CD4-positive, alpha-beta T cell treated with Interleukin-4 for 4 hours (primary cell): Measurements from ENCODE around the gene FAM174C.

Source experiments
- DNase-seq: peaks from one replicate; pipeline ENCODE4 v3.0.0-alpha.2; 2020

Gene FAM174C

GRCh38 chr19:1251330-1252220, 23.8 kb upstream of the FAM174C start:
- DNase-seq = no peak

GRCh38 chr19:1252221-1252820, 23.0 kb upstream of the FAM174C start:
- peak; percentile 82 for DNase-seq

DNA sequence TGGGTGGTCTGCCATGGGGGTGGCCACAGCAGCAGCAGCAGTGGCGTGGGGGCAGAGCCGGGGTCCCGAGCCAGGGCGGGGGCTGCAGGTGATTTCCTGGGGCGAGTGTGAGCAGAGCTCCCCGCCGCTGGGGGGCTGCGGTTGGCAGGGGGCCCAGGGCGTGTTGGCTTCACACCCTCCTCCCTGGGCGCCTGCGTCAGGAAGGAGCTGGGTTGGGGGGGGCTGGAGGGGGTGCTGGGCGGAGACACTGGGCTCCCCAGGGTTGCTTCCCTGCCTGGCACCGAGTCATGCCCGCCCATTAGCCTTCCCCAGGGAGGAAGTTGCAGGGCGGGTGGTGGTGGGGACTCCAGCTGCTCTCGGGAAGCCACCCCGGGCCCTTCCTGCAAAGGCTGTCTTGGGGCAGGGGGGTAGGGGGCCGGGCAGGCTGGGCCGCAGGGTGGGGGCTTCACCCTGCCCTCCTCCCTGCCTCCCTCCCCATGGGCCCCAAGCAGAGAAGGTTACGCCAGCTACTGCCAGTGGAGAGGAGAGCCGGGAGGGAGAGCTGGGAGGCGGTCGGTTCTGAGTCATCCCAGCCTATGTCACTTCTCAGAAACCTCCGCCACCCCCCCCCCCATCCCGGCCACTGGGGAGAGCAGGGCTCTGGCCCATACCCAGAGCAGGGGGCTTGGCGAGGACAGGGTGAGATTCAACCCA, 22.4 kb upstream of the FAM174C start:
- peak; percentile 86 for DNase-seq

DNA sequence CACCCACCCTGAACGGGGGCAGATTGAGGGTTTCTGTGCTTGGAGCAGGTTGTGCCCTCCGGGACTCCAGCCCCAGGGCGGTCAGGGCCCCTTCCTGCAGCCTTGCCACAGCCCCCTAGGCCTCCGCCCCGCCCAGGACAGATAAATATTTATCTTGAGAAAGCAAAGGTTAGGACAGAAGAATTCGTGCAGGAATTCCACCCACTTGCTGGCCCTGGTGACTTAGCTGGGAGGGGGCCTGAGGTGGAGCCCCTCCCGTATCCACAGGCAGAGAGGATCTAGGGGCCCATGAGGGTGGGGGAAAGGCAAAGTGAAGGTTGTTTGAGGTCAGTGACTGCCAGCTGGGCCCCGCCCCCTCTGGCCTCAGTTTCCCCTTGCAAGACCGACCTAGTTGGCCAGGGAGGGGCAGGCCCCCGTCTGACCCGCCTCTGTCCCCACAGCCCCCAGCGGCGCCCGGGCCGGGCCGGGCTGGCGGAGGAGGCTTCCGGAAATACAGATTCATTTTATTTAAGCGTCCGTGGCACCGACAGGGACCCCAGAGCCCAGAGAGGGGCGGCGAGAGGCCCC, 21.7 kb upstream of the FAM174C start:
- no peak for DNase-seq

DNA sequence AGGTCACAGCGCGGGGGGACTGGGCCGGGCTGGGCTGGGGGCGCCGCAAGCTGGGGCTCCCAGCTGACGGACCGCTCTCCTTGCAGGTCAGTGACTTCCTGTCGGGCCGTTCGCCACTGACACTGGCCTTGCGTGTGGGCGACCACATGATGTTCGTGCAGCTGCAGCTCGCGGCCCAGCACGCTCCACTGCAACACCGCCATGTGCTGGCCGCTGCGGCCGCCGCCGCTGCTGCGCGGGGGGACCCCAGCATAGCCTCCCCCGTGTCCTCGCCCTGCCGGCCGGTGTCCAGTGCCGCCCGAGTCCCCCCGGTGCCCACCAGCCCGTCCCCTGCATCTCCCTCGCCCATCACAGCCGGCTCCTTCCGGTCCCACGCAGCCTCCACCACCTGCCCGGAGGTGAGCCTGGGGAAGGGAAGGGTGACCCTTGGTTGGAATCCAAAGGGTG, 21.2 kb upstream of the FAM174C start:
- DNase-seq = no peak

DNA sequence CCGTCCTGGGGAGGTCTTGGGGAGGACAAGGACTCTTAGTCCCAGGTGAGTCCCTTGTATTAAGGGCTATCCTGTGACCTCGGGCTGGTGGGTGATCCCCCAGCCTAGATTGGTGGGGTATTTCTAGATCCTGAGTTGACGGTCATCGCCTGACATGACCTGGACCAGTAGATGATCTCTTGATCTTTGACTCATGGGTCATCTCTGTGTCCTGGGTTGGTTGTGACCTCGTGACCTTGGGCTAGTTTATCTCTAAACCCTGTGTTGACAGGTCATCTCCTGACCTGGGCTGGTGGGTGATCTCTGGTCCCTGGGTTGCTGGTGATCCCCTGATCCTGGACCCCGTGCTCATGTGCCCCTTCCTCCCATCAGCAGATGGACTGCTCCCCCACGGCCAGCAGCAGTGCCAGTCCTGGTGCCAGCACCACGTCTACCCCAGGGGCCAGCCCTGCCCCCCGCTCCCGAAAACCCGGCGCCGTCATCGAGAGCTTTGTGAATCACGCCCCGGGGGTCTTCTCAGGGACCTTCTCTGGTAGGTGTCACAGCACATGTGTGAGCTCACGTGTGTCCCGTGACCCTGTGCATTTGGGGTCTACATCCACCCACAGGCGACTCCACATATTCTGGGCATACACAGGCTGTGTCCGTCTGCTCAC, 20.7 kb upstream of the FAM174C start:
- DNase-seq = no peak

GRCh38 chr19:1255186-1256161, 19.9 kb upstream of the FAM174C start:
- no peak for DNase-seq

- no peak for DNase-seq
These were observed 18.5 kb upstream of the FAM174C start for GRCh38 chr19:1256646-1257474.

- no peak for DNase-seq
These were observed 17.7 kb upstream of the FAM174C start for GRCh38 chr19:1257475-1258162.

DNA sequence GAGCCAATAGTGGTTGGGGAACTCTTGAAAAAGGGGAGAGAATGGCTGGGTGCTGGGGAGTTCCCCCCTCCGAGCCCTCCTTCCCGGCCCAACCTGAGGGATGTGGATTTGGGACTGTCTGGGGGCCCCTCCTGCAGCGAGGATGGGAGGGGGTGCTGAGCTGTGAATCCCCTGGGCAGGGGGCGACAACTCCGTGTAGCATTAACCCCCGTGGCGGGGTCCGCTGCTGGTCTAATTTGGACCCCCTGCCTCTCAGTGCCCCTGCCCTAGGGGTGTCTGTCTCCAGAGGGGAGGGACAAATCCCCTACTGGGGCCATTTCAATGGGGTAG, 17.2 kb upstream of the FAM174C start:
- no peak for DNase-seq

- no peak for DNase-seq
These were observed 16.6 kb upstream of the FAM174C start for GRCh38 chr19:1258707-1259205.

- DNase-seq = peak; percentile 66
These were observed 16.0 kb upstream of the FAM174C start for GRCh38 chr19:1259206-1259875.

- no peak for DNase-seq
These were observed 15.2 kb upstream of the FAM174C start for GRCh38 chr19:1259876-1260748.

DNA sequence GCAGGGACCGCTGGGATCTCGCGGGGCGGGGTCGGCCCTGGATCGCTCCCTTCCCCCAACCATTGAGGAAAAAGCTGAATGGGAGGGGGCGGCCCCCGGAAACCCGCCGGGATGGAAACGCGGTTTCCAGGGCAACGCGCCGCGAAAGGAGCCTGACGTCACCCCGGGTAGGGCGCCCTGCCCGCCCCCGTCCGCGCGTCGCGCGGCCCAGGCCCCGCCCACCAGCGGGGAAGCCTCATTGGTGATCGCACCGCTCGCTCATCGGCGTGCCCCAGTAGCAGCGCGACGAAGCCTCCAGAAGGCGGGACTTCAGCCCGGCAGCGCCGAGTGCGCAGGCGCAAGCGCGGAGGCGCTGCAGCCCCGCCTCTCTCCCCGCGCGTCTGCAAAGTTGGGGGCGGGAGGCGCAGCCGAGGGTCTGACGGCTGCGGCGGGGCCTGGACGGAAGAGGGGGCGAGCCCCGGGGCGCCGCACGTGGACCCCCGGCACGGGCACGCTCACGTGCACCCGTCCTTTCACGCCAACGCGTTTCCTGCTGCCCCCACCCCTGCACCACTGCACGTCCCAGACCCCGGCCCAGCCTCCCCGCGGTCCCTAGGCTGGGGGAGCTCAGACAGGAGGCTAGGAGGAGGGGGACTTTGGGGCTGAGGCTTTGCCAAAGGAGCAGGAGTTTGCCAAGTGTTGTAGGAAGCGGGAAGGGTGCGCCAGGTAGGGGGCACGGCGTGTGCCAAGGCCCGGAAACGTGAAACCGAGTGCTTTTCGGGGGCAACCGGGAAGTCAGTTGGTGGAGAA, 14.4 kb upstream of the FAM174C start:
- peak; percentile 97 for DNase-seq

DNA sequence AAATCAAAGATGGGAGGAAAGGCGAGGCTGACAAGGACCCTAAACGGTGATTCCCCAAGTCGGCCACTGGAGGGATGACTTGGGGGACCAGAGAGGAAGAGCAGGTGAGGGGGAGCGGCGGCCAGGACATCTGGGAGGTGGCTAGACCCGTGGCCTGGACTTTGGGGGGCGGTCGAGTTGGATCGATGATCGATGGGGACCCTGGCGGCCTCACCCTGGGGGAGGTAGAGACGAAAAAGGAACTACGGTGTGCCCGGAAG, 13.9 kb upstream of the FAM174C start:
- no peak for DNase-seq

- no peak for DNase-seq
These were observed 13.3 kb upstream of the FAM174C start for GRCh38 chr19:1261798-1262622.

GRCh38 chr19:1262623-1263123, 12.7 kb upstream of the FAM174C start:
- no peak for DNase-seq
